Vagina (tissue), 2 donors: ENCODE data around the gene LIN37.

Experiments
- CTCF ChIP-seq, 3 experiments: fragments of 450-650 bp in 2 of 3; fragments of 200-600 bp in 1 of 3; sonication (generic) in 1 of 3; IDR thresholded peaks; one replicate each; pipeline ENCODE4 v1.5.1; 2017 to 2019; ENCODE audit warnings: antibody characterized with exemption in 3 of 3, mild to moderate bottlenecking in 2 of 3, moderate library complexity in 2 of 3
- POLR2A ChIP-seq, 2 donors: fragments of 450-650 bp; IDR thresholded peaks; one replicate each; pipeline ENCODE4 v1.6.1; 2017; ENCODE audit warnings: antibody characterized with exemption in 2 of 2, mild to moderate bottlenecking in 2 of 2, moderate library complexity in 2 of 2

GRCh38 chr19:35719402-35720162 lies 28.8 kb upstream of the LIN37 start:
- TF ChIP-seq CTCF (IDR thresholded peaks at IDR 0.05) (no peak), POLR2A (IDR thresholded peaks at IDR 0.05) (no peak)
